Mononuclear cell (primary cell): ENCODE measurements around the gene DYSF. TPM values are rescaled to one million over a fixed set of nuclear protein-coding genes. Genes with fewer than 3 reads are reported as not detected.
"Not testable (repeated sequence)": the region's sequence is repeated elsewhere in the genome, so short reads cannot be mapped to it uniquely, and the experiment has no call there.

ENCODE experiments used
- H3K27me3 ChIP-seq: 2 replicates; pipeline ENCODE4 v1.6.0; 2011; ENCODE audit warnings: low read length, control low read depth; ENCODE audit not compliant: insufficient read depth
- H3K4me1 ChIP-seq: 2 replicates; pipeline ENCODE4 v1.5.1; 2011; ENCODE audit warnings: mild to moderate bottlenecking, low read length, control low read depth; ENCODE audit not compliant: insufficient read depth
- H3K4me3 ChIP-seq: 2 replicates; pipeline ENCODE4 v1.5.1; 2011; ENCODE audit warnings: mild to moderate bottlenecking, low read length, moderate library complexity
- H3K9me3 ChIP-seq: 2 replicates; pipeline ENCODE4 v1.5.1; 2011; ENCODE audit warnings: low read depth, mild to moderate bottlenecking, control low read depth, low read length
- total RNA-seq: library from RNA; depleted of rRNA; stranded (reverse); fragments of >200 nt; gene quantifications from one replicate; pipeline ENCODE4 v1.2.3, GENCODE V29; 2012

Gene DYSF
- total RNA-seq, 1 donor: 13.3 TPM

DNA sequence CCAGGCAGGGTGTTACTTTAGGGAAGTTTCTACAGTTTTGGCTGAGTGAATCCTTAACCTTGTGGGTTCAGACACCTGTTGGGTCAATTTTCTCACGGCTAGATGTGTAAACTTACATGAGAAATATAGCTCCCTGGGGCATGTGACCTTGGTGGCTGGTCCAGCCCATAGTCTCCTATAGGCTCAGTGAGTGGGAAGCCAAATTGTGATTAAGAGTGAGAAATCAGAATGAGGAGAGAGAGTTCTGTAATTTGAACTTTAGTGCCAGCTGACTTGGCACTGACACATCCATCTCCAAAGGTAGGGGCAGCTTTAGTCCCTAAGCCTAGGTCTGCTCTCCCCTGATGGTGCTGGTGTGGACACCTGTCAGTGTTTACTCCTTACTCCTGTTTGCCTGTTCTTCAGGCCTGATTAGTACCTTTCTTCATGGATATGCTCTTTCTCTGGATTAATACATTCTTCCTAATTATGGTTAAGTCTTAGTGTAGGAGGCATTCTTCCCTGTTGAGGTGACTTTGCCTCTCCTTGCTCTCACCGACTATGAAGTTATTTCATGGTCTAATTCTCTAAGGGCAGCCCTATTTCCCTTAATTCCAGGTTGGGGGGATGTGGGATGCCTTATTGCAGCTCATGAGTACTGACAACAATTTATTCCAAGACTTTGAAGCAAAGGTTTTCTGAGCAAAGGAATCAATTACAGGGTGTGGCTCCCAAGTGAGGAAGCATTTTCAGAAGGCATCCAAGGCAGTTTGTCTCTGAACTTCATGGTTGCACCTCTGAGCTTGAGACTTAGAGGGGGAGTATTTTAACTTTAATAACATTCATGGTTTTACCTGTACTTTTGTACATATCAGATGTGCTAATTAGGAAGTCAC, 177.3 kb downstream of the DYSF start:
- no peak overlapping the region for H3K4me3 ChIP-seq
- no peaks in the 10 kb centered on the region for H3K9me3 ChIP-seq
- peaks cover 2% of the 10 kb centered on the region for H3K27me3 ChIP-seq
- peaks cover 36% of the 10 kb centered on the region for H3K4me1 ChIP-seq

- Histone ChIP-seq H3K4me3 (no peak overlapping the region), H3K9me3 (no peaks in the 10 kb centered on the region), H3K27me3 (peaks cover 2% of the 10 kb centered on the region), H3K4me1 (peaks cover 36% of the 10 kb centered on the region)
Observed at GRCh38 chr2:71631411-71631931, 178.1 kb downstream of the DYSF start.

DNA sequence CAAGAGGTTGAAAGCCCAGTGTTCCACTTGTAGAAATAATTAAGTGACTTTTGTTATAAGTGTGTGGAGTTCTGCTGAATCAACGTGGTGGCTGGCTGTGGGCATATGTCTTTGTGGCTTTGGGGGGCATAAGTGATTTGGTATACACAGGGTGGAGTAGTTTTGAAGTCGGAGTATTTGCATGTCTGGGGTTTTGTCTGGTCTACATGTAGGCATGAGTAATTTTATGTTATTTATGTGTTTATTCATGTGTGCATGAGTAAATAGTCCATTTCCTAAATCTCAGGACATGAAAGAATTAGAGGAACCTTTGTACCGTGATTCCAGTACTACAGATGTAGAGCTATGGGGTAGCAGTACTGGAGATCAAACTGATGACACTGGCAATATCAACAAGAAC, 179.7 kb downstream of the DYSF start:
- Histone ChIP-seq H3K4me3 (no peak overlapping the region), H3K4me1 (peaks cover 36% of the 10 kb centered on the region), H3K9me3 (no peaks in the 10 kb centered on the region), H3K27me3 (peaks cover 2% of the 10 kb centered on the region)

DNA sequence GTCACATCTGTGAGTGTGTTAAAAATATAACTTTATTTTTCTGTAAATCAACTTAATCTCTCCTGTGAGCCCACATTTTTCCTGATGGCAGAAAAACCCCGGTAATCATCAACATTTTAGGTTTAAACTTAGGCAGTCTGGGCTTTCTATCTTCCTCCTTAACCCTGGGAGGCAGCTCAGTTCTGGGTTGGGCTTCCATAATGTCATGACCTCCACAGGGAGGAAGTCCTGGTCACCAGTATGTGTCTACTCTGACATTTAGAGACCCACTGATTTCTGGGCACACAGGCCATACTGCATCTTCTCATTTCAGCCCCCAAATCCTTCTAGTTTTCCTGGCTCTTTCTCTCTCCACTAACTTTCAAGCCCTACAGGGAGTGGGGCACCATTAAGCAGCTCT, 181.2 kb downstream of the DYSF start:
- Histone ChIP-seq H3K4me3 (no peak overlapping the region), H3K27me3 (peaks cover 2% of the 10 kb centered on the region), H3K9me3 (no peaks in the 10 kb centered on the region), H3K4me1 (peaks cover 32% of the 10 kb centered on the region)

DNA sequence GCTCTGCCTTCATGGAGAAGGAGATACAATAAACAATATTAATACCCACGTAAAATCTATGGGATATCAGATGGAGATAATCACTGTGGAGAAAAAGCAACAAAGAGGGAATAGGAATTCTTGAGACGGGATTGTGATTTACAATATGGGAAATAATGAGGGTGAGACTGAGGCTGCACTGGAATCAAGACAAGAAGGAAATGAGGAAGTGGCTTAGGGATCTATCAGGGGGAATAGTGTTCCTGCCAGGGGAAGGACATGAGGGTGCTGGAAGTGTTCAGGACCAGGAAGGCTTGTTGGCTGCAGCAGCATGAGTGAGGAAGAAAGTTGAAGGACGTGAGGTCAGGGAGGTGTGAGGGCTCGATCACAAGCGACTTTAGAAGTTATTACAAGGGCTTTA, 182.4 kb downstream of the DYSF start:
- Histone ChIP-seq H3K4me1 (peaks cover 20% of the 10 kb centered on the region), H3K4me3 (no peak overlapping the region), H3K27me3 (peaks cover 2% of the 10 kb centered on the region), H3K9me3 (no peaks in the 10 kb centered on the region)

DNA sequence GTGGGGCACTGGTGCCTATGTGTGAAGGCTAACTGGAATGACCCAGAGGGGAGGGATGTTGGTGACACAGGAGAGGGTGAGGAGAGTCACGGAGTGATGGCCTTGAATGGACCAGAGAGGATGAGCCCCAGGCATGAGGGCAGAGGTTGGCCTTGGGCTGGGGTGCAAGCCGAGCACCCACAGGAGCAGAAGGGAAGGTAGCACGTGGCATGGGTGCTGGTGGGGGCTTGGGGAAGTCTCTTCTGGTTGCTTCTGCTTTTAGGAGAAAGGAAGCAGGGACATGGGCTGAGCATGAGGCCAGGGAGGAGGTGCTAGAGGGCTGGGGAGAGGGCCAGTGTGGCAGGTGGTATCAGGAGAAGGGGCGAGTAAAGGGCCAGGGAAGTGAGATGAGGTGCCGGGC, 183.8 kb downstream of the DYSF start:
- no peaks in the 10 kb centered on the region for H3K9me3 ChIP-seq
- H3K27me3 ChIP-seq: peaks cover 2% of the 10 kb centered on the region
- H3K4me3 ChIP-seq: no peak overlapping the region
- H3K4me1 ChIP-seq: peaks cover 12% of the 10 kb centered on the region

DNA sequence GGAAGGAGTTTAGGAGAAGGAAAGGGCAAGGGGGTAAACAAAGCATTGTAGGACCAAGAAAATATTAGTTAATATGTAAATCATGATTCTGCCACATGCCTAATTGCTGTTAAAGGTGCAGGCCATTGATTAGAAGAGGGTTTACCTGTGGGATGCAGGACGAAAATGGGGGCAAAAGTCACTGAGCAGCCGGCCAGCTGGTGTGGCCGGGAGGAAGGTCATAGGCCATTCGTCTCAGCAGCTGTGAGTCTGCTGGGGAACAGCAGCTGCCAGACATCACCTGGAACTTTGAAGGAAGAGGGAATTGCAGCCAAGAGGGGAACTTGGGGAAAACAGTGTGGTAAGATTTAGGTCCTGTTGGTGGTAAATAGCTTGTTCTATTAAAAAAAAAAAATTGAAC, 184.4 kb downstream of the DYSF start:
- peaks cover 12% of the 10 kb centered on the region for H3K4me1 ChIP-seq
- no peak overlapping the region for H3K4me3 ChIP-seq
- H3K9me3 ChIP-seq: no peaks in the 10 kb centered on the region
- H3K27me3 ChIP-seq: peaks cover 2% of the 10 kb centered on the region

DNA sequence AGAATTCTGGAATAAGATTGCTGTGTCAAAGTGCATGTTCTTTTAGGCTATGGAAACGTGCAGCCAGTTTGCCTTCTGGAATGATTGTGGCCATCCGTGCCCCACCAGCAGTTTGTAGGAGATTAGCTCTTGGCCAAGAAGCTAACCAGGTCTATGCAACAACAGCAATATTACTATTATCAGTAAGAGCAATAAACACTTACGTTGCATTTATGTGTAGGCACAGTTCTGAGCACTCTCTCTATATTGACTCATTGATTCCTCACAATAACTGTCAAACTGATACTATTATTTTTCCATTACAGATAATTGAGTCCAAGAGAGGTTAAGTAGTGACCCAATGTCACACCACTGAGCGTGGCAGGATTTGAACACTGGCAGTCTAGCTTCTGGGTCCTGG, 186.4 kb downstream of the DYSF start:
- no peaks in the 10 kb centered on the region for H3K9me3 ChIP-seq
- no peak overlapping the region for H3K4me3 ChIP-seq
- H3K4me1 ChIP-seq: peaks cover 5% of the 10 kb centered on the region
- no peaks in the 10 kb centered on the region for H3K27me3 ChIP-seq

DNA sequence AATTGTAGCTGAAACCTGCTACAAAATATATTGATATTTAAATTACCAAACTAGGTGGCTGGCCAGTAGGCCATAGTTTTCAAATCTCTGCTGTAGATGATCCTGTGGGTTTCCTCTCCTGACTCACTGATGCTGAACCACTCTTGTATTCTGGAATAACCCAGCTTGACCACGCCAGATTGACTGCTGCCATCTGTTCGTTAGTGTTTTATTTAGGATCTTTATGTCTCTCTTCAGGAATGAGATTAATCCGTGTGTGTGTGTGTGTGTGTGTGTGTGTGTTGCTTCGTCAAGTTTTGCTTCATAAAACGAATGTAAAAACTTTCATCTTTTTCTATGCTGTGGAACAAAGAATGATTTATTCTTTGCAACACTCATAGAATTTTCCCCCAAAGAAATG, 187.1 kb downstream of the DYSF start:
- no peaks in the 10 kb centered on the region for H3K9me3 ChIP-seq
- H3K4me1 ChIP-seq: no peaks in the 10 kb centered on the region
- H3K27me3 ChIP-seq: no peaks in the 10 kb centered on the region
- H3K4me3 ChIP-seq: no peak overlapping the region

- Histone ChIP-seq H3K9me3 (no peaks in the 10 kb centered on the region), H3K27me3 (peaks cover 4% of the 10 kb centered on the region), H3K4me1 (no peaks in the 10 kb centered on the region), H3K4me3 (no peak overlapping the region)
Observed at GRCh38 chr2:71643674-71644357, 190.5 kb downstream of the DYSF start.

DNA sequence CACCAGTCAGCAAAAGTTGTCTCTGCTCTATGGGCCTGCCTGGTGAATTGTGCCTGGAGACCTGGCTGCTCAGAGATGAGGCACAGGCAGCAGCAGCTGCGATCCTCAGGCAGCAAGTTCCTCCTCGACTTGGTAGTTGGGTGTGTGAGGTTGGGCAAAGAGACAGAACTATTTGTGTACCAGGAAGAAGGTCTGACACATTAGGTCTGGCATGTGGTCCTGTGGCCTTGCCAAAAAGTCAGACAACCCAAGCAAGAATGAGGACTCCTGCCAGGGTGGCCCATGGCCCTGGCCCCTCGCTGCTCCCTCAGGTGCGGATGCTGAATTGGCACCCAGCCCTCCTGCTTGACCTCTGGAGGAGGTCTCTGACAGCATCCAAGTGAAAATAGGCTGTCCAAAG, 192.7 kb downstream of the DYSF start:
- H3K27me3 ChIP-seq: peaks cover 4% of the 10 kb centered on the region
- no peaks in the 10 kb centered on the region for H3K9me3 ChIP-seq
- H3K4me1 ChIP-seq: no peaks in the 10 kb centered on the region
- no peak overlapping the region for H3K4me3 ChIP-seq

- Histone ChIP-seq H3K4me3 (no peak overlapping the region), H3K27me3 (peaks cover 4% of the 10 kb centered on the region), H3K9me3 (no peaks in the 10 kb centered on the region), H3K4me1 (no peaks in the 10 kb centered on the region)
Observed at GRCh38 chr2:71647356-71647755, 194.0 kb downstream of the DYSF start.

- H3K4me1 ChIP-seq: no peaks in the 10 kb centered on the region
- H3K27me3 ChIP-seq: no peaks in the 10 kb centered on the region
- no peaks in the 10 kb centered on the region for H3K9me3 ChIP-seq
- no peak overlapping the region for H3K4me3 ChIP-seq
Observed at GRCh38 chr2:71655498-71655897, 202.1 kb downstream of the DYSF start.

- H3K4me1 ChIP-seq, H3K27me3 ChIP-seq, H3K9me3 ChIP-seq, H3K4me3 ChIP-seq: not testable (repeated sequence)
Observed at GRCh38 chr2:71658256-71658655, 204.9 kb downstream of the DYSF start.

DNA sequence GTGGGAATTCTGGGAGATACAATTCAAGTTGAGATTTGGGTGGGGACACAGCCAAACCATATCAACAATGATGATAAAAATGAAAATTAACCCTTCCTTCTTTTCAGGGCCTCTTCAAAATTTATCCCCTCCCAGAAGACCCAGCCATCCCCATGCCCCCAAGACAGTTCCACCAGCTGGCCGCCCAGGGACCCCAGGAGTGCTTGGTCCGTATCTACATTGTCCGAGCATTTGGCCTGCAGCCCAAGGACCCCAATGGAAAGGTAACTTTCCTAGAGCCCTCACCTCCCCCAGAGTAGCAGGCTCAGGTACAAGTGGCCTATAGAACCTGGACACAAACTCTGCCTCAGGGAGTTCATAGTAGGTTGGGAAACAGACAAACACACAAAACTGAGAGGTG, 205.4 kb downstream of the DYSF start:
- H3K9me3 ChIP-seq: no peaks in the 10 kb centered on the region
- H3K27me3 ChIP-seq: no peaks in the 10 kb centered on the region
- no peaks in the 10 kb centered on the region for H3K4me1 ChIP-seq
- H3K4me3 ChIP-seq: no peak overlapping the region
